HG03064 (cell line): Measurements from ENCODE around the gene ADGRG6.

ENCODE experiments used
- ATAC-seq: cut with Tn5 transposase; IDR thresholded peaks from one replicate; pipeline ENCODE4 v1.9.1; 2021; ENCODE audit warnings: low read depth; ENCODE audit not compliant: unreplicated experiment

Gene ADGRG6

GRCh38 chr6:142289687-142290086, 12.1 kb upstream of the ADGRG6 start:
- ATAC-seq, result no peak

- no peak for ATAC-seq
Measured at GRCh38 chr6:142290851-142291250, 11.0 kb upstream of the ADGRG6 start.

DNA sequence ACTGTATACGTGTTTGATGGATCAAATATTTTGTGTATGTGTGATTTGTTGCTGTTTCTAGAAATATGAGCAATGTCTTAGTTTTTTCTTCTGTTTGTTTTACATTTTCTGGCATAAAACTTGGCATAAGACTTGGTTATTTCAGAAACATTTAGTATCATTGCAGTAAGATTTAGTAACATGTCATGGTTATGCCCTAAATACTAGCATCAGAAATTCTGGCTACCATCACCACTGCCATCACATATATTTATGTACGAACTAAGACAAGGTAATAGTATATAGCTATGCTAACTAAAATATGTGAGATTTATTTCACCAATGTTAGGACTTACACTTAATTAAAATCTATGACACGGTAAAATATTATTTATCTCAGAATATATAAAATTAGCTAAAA, 10.3 kb upstream of the ADGRG6 start:
- ATAC-seq, result no peak

DNA sequence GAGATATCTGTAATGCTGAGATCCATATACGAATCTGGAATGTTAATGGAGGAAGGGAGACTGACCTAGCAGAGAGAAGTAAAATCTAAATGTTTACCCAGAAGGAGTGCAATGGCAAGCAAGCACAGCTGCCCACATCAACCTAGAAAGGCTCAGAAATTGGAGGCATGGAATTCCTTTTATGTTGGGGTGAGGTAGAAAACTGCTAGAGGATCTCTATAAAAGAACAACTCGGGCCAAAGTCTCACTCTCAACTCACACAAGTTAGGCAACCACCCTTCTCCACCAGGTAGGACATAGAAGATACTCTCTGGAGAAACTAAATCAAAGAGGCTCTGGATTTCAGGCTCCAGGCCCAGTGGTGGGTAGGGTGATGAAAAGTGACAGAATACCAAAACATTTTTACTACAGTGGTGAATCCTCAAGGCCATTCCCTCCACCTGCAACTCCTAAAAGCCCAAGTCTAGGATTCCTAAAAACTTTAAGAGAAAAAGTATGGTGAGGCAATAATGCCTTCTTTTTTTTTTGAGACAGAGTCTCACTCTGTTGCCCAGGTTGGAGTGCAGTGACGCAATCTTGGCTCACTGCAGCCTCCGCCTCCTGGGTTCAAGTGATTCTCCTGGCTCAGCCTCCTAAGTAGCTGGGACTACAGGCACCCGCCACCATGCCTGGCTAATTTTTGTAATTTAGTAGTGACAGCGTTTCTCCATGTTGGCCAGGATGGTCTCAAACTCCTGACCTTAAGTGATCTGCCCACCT, 9.5 kb upstream of the ADGRG6 start:
- ATAC-seq, result no peak

DNA sequence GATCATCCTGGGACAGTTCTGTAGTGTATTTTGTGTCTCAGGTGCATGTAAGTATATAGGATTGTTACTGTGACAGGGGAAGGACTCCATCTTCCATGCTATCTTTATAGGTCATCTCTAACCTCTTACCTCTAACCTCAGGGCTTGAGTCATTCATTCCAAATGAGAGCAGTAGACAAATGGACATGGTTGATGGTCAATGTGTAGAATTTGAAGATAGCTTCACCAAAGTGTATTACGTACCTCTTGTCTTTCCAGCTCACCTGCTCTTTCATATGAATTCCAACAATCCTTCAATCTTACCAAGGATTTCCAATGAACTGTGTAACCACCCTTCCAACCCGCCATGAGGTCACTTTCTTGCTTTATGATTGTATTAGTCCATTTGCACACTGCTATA, 8.7 kb upstream of the ADGRG6 start:
- ATAC-seq, result no peak

- no peak for ATAC-seq
Measured at GRCh38 chr6:142294679-142295078, 7.1 kb upstream of the ADGRG6 start.

GRCh38 chr6:142296975-142297604, 4.7 kb upstream of the ADGRG6 start:
- no peak for ATAC-seq

DNA sequence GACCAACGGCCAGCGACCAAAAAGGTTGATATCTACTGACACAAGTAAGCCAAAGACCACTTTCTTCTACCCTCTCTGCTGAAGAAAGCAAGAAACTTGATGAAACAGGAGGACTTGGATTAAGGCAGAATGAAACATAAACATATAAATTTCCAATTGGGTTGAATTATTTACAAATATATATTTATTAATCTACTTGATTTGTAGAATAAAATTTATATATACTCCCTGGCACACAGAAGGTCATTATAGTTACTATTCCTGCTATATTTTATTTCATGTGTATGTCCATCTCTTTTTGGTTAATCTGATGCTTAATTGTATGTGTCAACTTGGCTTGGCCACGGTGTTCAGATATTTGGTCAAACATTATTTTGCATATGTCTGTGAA, 4.2 kb upstream of the ADGRG6 start:
- no peak for ATAC-seq

GRCh38 chr6:142297996-142298753, 3.6 kb upstream of the ADGRG6 start:
- no peak for ATAC-seq

GRCh38 chr6:142300302-142300701, 1.5 kb upstream of the ADGRG6 start:
- no peak for ATAC-seq

GRCh38 chr6:142300758-142301650, 803 bp upstream of the ADGRG6 start:
- ATAC-seq, result no peak

- no peak for ATAC-seq
Measured at GRCh38 chr6:142302421-142303175, 791 bp downstream of the ADGRG6 start.

- ATAC-seq, result no peak
Measured at GRCh38 chr6:142303176-142303533, 1.3 kb downstream of the ADGRG6 start.

DNA sequence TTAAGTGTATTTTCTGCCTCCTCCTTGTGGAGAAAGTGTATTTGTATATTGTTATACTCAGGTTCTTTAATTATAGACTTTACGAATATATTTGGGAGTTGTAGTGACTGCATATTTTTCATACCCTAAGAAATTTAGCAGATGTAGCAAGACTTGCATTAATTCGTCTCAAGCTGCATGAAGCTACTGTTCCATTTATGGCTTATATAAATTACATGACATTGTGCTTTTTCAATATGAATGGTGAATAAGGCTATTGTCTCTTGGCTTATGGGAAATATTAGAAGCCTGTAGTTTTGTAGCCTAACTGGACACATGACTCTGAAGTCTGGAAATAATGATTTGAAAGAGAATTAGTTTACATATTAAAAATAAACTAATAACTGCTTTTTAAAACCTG, 2.4 kb downstream of the ADGRG6 start:
- no peak for ATAC-seq

- ATAC-seq, result no peak
Measured at GRCh38 chr6:142306736-142307135, 4.9 kb downstream of the ADGRG6 start.

GRCh38 chr6:142307963-142308748, 6.3 kb downstream of the ADGRG6 start:
- no peak for ATAC-seq

DNA sequence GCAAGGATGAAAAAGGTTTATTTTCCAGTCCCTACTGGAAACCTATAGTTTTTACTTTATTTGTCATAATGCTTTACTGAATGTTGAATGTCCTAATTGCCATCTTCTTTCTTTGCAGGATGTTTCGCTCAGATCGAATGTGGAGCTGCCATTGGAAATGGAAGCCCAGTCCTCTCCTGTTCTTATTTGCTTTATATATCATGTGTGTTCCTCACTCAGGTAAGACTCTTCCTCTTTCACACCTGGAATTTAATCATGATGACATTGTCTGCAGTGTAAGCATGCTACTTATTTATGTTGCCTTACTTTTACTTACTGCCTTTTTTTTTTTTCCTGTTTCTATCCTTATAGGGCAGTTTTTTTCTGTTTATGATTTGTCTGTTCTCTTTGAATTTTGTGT, 7.6 kb downstream of the ADGRG6 start:
- ATAC-seq, result no peak

- ATAC-seq, result no peak
Measured at GRCh38 chr6:142313284-142313683, 11.5 kb downstream of the ADGRG6 start.

GRCh38 chr6:142316791-142317368, 15.1 kb downstream of the ADGRG6 start:
- no peak for ATAC-seq
